ENCODE measurements around the gene CCDC192.

DNA sequence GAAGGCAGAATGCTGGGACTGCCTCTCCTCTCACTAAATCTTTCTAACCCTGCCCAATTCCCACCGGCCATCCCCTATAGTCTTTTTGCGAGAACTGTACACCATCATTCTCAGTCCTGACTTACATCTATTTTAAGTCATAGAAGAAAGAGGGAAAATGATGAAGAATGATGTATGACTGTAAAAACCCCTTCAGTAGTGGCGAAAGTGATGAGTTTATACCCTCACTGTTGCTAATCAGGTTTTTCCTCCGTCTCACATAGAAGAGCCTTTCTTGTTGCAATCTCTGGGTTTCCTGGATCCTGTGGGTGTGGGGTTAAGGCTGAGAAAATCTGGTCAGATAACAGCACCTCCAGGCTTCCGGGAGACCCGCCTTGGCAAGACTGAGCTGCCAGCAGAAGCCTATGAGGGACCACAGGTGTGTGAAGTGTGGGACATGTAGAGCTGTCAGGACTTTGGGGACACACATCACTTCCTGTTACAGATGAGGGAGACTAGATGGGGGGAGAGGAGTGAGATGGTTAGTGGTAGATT, 233.3 kb downstream of the CCDC192 start:
- TF ChIP-seq, protein P1, sequence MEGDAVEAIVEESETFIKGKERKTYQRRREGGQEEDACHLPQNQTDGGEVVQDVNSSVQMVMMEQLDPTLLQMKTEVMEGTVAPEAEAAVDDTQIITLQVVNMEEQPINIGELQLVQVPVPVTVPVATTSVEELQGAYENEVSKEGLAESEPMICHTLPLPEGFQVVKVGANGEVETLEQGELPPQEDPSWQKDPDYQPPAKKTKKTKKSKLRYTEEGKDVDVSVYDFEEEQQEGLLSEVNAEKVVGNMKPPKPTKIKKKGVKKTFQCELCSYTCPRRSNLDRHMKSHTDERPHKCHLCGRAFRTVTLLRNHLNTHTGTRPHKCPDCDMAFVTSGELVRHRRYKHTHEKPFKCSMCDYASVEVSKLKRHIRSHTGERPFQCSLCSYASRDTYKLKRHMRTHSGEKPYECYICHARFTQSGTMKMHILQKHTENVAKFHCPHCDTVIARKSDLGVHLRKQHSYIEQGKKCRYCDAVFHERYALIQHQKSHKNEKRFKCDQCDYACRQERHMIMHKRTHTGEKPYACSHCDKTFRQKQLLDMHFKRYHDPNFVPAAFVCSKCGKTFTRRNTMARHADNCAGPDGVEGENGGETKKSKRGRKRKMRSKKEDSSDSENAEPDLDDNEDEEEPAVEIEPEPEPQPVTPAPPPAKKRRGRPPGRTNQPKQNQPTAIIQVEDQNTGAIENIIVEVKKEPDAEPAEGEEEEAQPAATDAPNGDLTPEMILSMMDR (IDR thresholded peaks at IDR 0.05; ENCODE audit: extremely low read depth in 1 of 2, insufficient read depth in 1 of 2, low read depth in 1 of 2, low read length in 2 of 2) = no peak
- TF ChIP-seq POLR2A (IDR thresholded peaks at IDR 0.05; ENCODE audit: low read depth, low read length) (no peak), MAX (IDR thresholded peaks at IDR 0.05; ENCODE audit: insufficient read depth, insufficient read length) (no peak), MYC (IDR thresholded peaks at IDR 0.05; ENCODE audit: low read depth, low read length) (no peak), POLR2AphosphoS5 (IDR thresholded peaks at IDR 0.05; ENCODE audit: insufficient read depth, low read depth, low read length) (no peak), GATA2 (IDR thresholded peaks at IDR 0.05; ENCODE audit: insufficient read depth, insufficient read length, low read depth, low read length) (no peak), FOS (IDR thresholded peaks at IDR 0.05; ENCODE audit: borderline replicate concordance, insufficient read depth, low read length) (no peak), EZH2 (IDR thresholded peaks at IDR 0.05; ENCODE audit: borderline replicate concordance, low read depth, low read length, severe bottlenecking) (no peak)

All from endothelial cell of umbilical vein (primary cell).